Fibroblast of the aortic adventitia (primary cell): ENCODE results near the gene SLC23A2. TPM values are rescaled to one million over a fixed set of nuclear protein-coding genes. Genes with fewer than 3 reads are reported as not detected.
"Not testable (repeated sequence)": the region's sequence is repeated elsewhere in the genome, so short reads cannot be mapped to it uniquely, and the experiment has no call there.

Experiments
- DNase-seq: peaks from one replicate; pipeline ENCODE4 v3.0.0-alpha.2; 2010; ENCODE audit warnings: low read depth
- H3K4me3 ChIP-seq: 2 replicates; pipeline ENCODE4 v1.5.1; 2011; ENCODE audit warnings: low read depth, mild to moderate bottlenecking, control low read depth, low read length, moderate library complexity
- total RNA-seq: library from RNA; depleted of rRNA; stranded (reverse); fragments of >200 nt; gene quantifications from 2 replicates; pipeline ENCODE4 v1.2.3, GENCODE V29; 2012; ENCODE audit warnings: low replicate concordance
- TF ChIP-seq, protein P1 (sequence below): IDR thresholded peaks from 2 replicates; pipeline ENCODE4 v1.5.1; 2011; ENCODE audit warnings: mild to moderate bottlenecking, low read length, control low read depth, inconsistent platforms; ENCODE audit not compliant: insufficient read depth

SLC23A2 gene
- total RNA-seq, 1 donor: 24.6 TPM

DNA sequence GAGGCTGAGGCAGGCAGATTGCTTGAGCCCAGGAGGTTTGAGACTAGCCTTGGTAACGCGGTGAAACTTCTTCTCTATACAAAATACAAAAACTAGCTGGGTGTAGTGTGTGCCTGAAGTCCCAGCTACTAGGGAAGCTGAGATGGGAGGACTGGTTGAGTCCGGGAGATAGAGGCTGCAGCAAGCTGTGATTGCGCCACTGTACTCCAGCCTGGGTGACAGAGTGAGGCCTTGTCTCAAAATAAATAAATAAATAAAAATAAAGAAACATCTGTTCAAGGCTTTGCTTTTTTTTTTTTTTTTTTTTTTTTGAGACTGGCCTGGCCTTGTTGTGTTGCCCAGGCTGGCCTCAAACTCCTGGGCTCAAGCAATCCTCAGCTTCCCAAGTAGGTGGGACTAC is 23.7 kb upstream of the SLC23A2 start:
- H3K4me3 ChIP-seq: no peak overlapping the region
- TF ChIP-seq, protein P1, sequence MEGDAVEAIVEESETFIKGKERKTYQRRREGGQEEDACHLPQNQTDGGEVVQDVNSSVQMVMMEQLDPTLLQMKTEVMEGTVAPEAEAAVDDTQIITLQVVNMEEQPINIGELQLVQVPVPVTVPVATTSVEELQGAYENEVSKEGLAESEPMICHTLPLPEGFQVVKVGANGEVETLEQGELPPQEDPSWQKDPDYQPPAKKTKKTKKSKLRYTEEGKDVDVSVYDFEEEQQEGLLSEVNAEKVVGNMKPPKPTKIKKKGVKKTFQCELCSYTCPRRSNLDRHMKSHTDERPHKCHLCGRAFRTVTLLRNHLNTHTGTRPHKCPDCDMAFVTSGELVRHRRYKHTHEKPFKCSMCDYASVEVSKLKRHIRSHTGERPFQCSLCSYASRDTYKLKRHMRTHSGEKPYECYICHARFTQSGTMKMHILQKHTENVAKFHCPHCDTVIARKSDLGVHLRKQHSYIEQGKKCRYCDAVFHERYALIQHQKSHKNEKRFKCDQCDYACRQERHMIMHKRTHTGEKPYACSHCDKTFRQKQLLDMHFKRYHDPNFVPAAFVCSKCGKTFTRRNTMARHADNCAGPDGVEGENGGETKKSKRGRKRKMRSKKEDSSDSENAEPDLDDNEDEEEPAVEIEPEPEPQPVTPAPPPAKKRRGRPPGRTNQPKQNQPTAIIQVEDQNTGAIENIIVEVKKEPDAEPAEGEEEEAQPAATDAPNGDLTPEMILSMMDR: no peak
- no peak for DNase-seq

DNA sequence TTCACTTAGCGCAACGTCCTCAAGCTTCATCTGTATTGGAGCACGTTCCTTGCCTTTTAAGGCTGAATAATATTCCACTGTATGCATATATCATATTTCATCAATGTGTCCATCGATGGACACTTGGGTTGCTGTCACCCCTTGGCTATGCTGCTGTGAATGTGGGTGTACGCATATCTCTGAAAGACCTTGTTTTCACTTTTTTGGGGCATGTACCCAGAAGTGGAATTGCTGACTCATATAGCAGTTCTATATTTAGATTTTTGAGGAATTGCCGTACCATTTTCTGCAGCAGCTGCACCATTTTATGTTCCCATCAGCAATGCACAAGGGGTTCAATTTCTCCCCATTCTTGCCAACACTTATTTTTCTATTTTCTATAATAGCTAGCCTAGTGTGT is 22.8 kb upstream of the SLC23A2 start:
- DNase-seq: peak; percentile 30
- TF ChIP-seq, protein P1: no peak
- no peak overlapping the region for H3K4me3 ChIP-seq

DNA sequence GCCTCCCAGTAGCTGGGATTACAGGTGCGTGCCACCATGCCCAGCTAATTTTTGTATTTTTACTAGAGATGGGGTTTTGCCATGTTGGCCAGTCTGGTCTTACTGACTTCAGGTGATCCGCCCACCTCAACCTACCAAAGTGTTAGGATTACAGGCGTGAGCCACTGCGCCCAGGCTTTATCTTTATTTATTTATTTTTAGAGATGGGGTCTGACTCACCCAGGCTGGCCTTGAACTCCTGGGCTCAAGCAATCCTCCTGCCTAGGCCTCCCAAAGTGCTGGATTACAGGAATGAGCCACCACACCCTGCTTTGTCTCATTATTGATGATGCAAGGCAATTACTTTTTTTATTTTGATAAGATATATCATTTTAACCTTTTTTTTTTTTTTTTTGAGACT is 21.9 kb upstream of the SLC23A2 start:
- not testable (repeated sequence) for H3K4me3 ChIP-seq, DNase-seq

DNA sequence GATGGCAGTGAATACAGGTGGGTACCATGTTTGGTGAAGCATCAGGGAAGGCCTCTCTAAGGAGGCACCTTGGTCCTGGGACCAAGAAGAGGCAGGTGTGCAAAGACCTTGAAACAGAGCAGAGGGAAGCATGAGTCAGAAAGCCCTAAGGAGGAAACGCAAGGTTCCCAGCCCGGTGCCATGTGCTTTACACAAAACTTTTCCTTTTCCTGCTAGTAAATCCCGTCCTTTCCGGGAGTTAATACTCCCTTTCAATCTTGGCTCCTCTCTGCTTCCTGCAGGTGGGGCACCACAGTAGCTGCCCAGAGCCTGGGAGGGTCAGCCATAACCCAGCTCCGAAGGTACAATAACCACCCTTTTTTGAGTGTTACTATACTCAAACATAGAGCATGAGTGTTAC is 19.4 kb upstream of the SLC23A2 start:
- no peak overlapping the region for H3K4me3 ChIP-seq
- no peak for DNase-seq
- TF ChIP-seq, protein P1: no peak

DNA sequence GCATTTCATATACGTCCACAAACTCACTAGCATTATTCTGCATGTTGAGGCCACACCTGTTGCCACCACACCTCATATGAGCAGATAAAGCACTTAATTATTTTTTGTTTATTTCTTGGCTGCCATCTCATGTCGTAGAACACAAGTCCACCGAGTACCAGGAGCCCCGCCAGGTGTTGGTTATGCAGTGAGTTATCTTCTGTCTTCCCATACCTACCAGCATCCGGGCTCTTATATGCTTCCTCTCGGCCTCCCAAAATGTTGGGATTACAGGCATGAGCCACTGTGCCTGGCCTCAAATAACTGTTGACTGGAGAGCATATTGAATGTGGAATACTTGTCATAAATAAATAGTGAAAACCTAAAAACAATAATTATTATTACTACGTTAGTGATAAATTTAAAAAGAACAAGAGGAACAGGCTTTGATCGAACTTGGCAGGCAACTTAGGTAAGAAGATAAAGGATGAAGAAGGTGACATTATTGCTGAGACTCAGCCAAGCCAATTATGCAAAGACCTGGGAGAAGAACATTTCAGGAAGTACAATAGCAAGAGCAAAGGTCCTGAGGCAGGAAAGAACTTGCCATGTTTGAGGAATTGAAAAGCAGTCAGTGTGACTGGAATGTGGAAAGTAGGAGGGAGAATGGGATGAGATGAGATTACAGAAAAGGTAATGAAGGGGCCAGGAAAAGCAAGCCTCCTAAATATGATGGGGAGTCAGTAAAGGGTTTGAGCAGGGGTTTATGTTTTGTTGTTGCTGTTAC is 12.6 kb upstream of the SLC23A2 start:
- no peak overlapping the region for H3K4me3 ChIP-seq
- DNase-seq: no peak
- TF ChIP-seq, protein P1: no peak

DNA sequence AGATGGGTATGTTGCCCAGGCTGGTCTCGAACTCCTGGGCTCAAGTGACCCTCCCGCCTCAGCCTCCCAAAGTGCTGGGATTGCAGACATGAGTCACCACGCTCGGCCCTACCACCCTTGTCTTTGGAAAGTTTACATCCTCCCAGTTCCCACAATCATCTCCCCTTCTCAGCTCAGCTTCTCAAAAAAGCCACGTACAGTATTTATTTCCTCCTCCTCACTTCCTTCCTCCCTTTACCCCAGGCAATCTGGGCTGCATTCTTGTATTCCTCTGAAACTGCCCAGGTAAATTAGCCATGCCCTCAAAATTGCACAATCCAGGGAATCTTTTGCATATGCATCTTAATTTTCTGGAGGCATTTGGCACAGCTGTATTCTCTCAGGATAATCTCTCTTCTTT is 7.4 kb upstream of the SLC23A2 start:
- no peak for DNase-seq
- TF ChIP-seq, protein P1: no peak
- no peak overlapping the region for H3K4me3 ChIP-seq

DNA sequence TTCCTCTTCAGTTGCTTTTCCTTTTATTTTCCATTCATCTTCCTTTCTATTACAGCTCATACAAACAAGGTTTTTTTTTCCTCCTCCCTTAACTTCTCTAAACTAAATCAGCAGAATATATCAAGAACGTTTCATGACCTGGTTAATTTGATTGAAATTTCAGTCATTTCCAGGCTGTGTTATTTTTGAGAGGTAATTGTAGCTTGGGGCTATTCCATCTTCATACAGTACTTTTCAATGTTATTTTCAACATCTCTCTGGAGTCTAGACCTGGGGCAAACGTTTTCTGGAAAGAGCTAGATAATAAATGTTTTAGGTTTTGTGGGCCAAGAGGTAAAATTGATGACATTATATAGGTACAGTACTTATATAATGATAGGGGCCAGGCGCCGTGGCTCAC is 4.0 kb upstream of the SLC23A2 start:
- TF ChIP-seq, protein P1: no peak
- no peak overlapping the region for H3K4me3 ChIP-seq
- no peak for DNase-seq

DNA sequence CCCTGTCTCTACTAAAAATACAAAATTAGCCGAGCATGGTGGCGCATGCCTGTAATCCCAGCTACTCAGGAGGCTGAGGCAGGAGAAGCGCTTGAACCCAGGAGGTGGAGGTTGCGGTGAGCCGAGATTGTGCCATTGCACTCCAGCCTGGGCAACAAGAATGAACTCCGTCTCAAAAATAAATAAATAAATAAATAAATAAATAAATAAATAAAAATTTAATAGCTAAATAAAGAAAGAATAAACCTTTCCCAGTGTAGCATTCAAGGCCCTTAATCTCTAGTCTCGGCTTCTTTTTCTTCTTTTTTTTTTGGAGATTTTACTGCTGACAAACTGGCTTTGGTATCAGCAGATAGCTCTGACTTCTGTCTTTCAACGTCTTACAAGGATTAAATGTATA is 3.5 kb upstream of the SLC23A2 start:
- DNase-seq, H3K4me3 ChIP-seq: not testable (repeated sequence)
